Frontal cortex (tissue), 4 donors: Measurements from ENCODE around the gene TFB2M. TPM values are rescaled to one million over a fixed set of nuclear protein-coding genes. Genes with fewer than 3 reads are reported as not detected.
"Not testable (repeated sequence)": the region's sequence is repeated elsewhere in the genome, so short reads cannot be mapped to it uniquely, and the experiment has no call there.

ENCODE experiments used
- DNase-seq, 2 donors: peaks; one replicate each; pipeline ENCODE4 v3.0.0; 2012; ENCODE audit warnings: low spot score in 2 of 2
- FAIRE-seq: peaks from 2 replicates; lab custom pipeline; 2012; peaks lifted over from hg19 to GRCh38; lab: Jason Lieb, UNC
- total RNA-seq: library from RNA; depleted of rRNA; stranded (reverse); fragments of >200 nt; gene quantifications from one replicate; pipeline ENCODE4 v1.2.3, GENCODE V29; 2014
- donor health status: control.
- donor health status: control.
- donor health status: control.

TFB2M gene
- total RNA-seq: 22.0 TPM

- DNase-seq: peak; percentile 88 to 92
- peak; percentile 8 for FAIRE-seq
These were observed at the start of gene TFB2M, which contains the start of gene CNST for GRCh38 chr1:246566128-246566812. TFB2M (minus strand) TSS chr1:246566261; CDS start chr1:246566138, 123 bp downstream. CNST (plus strand) TSS chr1:246566456; CDS start chr1:246591563, 25,107 bp downstream.

DNA sequence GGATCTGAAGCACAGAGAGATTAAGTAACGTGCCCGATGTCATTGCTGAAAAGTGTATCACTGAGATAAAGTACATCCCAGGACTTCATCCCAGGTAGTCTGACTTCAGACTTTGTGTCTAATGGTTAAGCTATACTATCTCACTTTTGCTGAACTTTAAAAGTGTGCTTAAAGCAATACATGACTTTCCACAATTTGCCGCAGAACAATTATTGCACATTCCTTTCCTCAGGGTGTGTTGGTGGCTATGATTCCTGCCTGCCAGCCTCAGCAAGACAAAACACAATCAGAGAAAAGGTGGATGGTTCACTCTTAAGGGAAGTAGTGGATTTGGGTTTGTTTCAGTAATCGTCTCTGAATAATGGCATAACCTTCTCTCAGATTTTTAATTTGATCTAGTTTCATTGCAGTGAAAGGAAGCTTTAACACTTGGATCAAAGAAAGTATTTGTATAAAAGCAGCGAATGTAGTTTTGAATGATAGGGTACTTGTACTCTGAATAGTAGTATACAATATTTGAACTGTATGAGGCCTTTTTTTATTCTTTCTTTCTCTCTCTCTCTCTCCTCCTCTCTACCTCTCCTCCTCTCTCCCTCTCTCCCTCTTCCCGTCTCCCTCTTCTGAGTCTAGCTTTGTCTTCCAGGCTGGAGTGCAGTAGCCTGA, 47.2 kb upstream of the TFB2M start:
- DNase-seq (no peak), FAIRE-seq (no peak)

DNA sequence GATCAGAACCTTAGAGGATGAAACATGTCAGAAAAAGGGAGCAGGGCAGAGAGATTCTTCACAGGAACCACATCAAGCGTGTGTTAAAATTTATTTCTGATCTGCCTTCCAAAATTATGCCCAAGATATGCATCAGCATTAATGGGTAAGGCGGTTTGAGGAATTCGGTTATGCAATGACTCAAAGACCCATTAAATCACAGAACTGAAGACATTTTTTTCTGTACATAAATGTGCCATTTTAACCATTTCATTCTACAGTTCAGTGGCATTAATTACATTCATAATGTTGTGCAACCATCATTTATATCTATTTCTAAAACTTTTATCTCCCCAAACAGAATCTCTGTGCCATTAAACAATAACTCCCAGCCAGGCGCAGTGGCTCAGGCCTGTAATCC, 43.6 kb upstream of the TFB2M start:
- DNase-seq (no peak), FAIRE-seq (no peak)

DNA sequence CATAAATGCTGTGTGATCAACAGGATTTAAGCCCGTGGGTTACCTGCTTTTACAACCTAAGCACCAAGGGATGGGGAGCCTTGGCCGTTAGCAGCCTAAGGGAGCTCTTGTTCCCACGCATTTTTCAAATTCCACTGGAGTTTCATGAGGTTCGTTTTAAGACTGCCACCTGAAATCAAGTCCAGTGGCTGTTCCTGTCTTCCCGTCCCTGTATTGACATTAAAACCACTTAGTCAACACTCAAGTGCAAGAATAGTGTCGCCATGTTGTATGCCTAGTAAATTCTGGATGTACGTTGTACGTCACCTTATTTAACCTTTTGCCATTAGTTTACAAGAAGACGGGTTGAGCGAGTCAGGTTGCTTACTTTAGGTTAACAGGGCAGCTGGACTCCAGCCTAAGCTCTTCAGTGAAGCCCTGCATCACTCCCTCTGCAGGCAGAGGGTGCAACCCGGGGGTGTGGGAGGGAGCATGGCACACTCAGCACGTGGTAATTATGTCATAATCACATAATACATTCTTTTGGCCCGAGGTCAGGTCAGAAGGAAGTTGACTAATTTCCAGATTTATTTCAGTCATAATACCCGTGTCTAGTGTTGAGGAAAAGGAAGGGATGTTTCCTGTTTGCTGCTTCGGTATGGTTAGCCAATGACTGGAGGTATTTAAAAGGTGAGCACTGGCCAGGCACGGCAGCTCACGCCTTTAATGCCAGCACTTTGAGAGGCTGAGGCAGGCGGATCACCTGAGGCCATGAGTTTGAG, 42.7 kb upstream of the TFB2M start:
- DNase-seq (peak; percentile 21 to 29), FAIRE-seq (no peak)

- DNase-seq (no peak), FAIRE-seq (no peak)
These were observed 41.4 kb upstream of the TFB2M start for GRCh38 chr1:246607462-246607861.

- not testable (repeated sequence) for FAIRE-seq, DNase-seq
These were observed 39.2 kb upstream of the TFB2M start for GRCh38 chr1:246605231-246605630.

GRCh38 chr1:246602194-246602593, 36.1 kb upstream of the TFB2M start:
- DNase-seq: no peak

GRCh38 chr1:246600579-246600978, 34.5 kb upstream of the TFB2M start:
- FAIRE-seq (no peak), DNase-seq (no peak)

More at GRCh38 chr1:246602194-246602593, 36.1 kb upstream of the TFB2M start:
- FAIRE-seq: no peak

- DNase-seq: no peak
- FAIRE-seq: no peak
These were observed 33.3 kb upstream of the TFB2M start for GRCh38 chr1:246599315-246599714.

DNA sequence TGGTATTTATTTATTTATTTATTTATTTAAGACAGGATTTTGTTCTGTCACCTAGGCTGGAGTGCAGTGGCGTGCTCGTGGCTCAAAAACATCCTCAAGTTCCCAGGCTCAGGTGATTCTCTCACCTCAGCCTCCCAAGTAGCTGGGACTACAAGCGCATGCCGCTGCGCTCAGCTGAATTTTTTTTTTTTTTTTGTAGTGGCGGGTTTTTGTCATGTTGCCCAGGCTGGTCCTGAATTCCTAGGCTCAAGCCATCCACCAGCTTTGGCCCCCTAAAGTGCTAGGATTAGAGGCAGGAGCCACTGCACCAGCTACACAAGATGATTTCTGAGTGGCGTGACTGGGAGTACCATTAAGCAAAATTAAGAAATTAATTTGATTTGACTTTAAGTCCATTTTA, 31.9 kb upstream of the TFB2M start:
- DNase-seq: no peak
- FAIRE-seq: no peak

GRCh38 chr1:246597340-246597739, 31.3 kb upstream of the TFB2M start:
- DNase-seq (no peak), FAIRE-seq (no peak)

DNA sequence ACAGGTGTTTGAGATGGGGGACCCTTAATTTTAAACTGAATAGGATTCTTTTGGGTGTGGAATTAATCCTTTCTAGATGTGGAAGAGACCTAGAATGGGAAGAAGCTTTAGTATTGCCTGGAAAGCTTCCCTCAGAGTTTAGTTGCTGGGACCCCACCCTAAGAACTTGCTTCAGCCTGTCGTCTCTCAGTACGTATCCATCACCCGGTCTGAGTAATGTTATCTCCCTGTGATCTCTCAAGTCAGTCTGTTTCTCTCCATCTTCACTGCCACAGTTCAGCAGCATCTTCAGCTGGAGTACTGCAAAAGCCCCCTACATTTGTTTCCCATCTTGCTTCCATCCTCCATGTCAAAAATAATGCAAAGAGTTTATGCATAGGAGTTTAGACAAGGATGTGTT, 29.1 kb upstream of the TFB2M start:
- DNase-seq: no peak
- FAIRE-seq: no peak

DNA sequence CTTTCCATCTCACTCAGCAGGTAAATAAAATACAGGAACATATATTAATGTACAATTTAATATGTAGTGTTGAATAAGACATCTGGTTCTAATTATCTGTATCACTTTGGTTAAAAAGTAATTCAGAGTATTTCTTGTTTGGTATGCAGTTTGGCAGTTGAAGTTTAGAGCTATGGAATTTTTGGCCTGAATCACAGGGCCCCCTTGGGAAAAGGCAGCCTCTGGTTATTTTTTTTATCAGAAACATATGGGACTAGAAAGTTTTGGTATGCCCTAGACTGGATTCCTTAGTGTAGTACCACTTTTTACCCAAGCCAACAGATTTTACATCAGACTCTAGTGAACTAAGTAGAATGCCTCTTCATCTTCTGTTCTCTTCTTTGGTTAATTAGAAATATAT, 26.6 kb upstream of the TFB2M start:
- DNase-seq (no peak), FAIRE-seq (no peak)

DNA sequence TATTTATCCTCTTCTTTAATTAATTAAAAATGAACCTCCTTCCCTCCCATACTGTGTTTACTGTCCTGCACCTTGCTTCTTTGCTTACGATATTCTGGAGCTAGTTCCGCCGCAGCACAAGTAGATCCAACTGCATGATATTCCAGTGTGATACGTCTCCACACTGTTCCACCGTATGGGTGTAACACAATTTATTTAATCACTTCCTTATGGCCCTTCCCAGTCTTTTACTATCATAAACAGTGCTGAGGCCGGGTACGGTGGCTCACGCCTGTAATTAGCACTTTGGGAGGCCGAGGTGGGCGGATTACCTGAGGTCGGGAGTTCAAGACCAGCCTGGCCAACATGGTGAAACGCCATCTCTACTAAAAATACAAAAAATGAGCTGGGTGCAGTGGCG, 25.9 kb upstream of the TFB2M start:
- DNase-seq: no peak
- FAIRE-seq: no peak

GRCh38 chr1:246591504-246591903, 25.4 kb upstream of the TFB2M start:
- FAIRE-seq (no peak), DNase-seq (no peak)

- no peak for FAIRE-seq
These were observed 25.0 kb upstream of the TFB2M start for GRCh38 chr1:246591047-246591446.

GRCh38 chr1:246589919-246590318, 23.9 kb upstream of the TFB2M start:
- DNase-seq, FAIRE-seq: not testable (repeated sequence)

More at GRCh38 chr1:246591047-246591446, 25.0 kb upstream of the TFB2M start:
- no peak for DNase-seq

DNA sequence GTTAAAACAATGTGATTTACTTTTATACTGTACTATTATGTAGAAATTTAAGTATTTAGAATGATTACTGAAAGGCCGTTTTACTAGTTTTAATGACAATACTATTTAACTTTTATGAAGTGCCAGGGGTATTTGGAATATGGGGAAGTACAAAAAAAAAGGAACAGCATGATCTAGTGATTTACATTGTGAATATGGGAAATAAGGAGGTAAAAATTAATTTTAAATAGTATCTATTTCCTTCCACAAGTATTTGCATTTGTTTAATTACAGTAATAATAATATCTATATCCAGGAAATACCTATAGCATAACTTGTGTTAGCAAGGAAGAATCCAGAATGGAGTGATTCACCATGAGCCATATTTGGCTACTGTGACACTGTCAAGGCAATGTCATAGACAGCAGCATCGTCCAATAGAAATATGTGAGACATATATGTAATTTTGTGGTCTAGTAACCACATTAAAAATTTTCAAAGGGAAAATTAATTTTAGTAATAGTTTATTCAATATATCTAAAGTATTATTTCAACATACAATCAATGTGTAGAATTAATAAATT, 22.2 kb upstream of the TFB2M start:
- peak; percentile 36 for FAIRE-seq

GRCh38 chr1:246587606-246588005, 21.5 kb upstream of the TFB2M start:
- no peak for FAIRE-seq
- no peak for DNase-seq

More for the DNA sequence above, 22.2 kb upstream of the TFB2M start:
- DNase-seq: no peak

- no peak for DNase-seq
- no peak for FAIRE-seq
These were observed 21.0 kb upstream of the TFB2M start for GRCh38 chr1:246587032-246587431.
